GM19025 (cell line): ENCODE measurements around the gene TTYH3.
"Not testable (repeated sequence)": the region's sequence is repeated elsewhere in the genome, so short reads cannot be mapped to it uniquely, and the experiment has no call there.

Source experiments
- ATAC-seq: cut with Tn5 transposase; IDR thresholded peaks from one replicate; pipeline ENCODE4 v1.9.1; 2021; ENCODE audit warnings: mild to moderate bottlenecking, low read depth, moderate library complexity; ENCODE audit not compliant: unreplicated experiment

Gene TTYH3

GRCh38 chr7:2631946-2632732, at the start of gene TTYH3:
Gene TTYH3 (plus strand): TSS chr7:2631986. CDS start chr7:2632156, 170 bp downstream.
- peak; percentile 25 for ATAC-seq

GRCh38 chr7:2582006-2582735, 49.6 kb upstream of the TTYH3 start:
- no peak for ATAC-seq

GRCh38 chr7:2583798-2584580, 47.8 kb upstream of the TTYH3 start:
- ATAC-seq = no peak

- no peak for ATAC-seq
Measured at GRCh38 chr7:2585446-2585845, 46.3 kb upstream of the TTYH3 start.

- ATAC-seq = no peak
Measured at GRCh38 chr7:2586326-2587020, 45.3 kb upstream of the TTYH3 start.

GRCh38 chr7:2587134-2587533, 44.7 kb upstream of the TTYH3 start:
- ATAC-seq = no peak

GRCh38 chr7:2587778-2588177, 44.0 kb upstream of the TTYH3 start:
- ATAC-seq = no peak

- ATAC-seq = no peak
Measured at GRCh38 chr7:2589341-2589740, 42.4 kb upstream of the TTYH3 start.

GRCh38 chr7:2589941-2590340, 41.8 kb upstream of the TTYH3 start:
- ATAC-seq = not testable (repeated sequence)

- ATAC-seq = no peak
Measured at GRCh38 chr7:2592375-2592865, 39.4 kb upstream of the TTYH3 start.

- no peak for ATAC-seq
Measured at GRCh38 chr7:2593036-2593727, 38.6 kb upstream of the TTYH3 start.

GRCh38 chr7:2594599-2594998, 37.2 kb upstream of the TTYH3 start:
- no peak for ATAC-seq

- no peak for ATAC-seq
Measured at GRCh38 chr7:2595258-2595860, 36.4 kb upstream of the TTYH3 start.

GRCh38 chr7:2596464-2597272, 35.1 kb upstream of the TTYH3 start:
- ATAC-seq = no peak

GRCh38 chr7:2597273-2597640, 34.5 kb upstream of the TTYH3 start:
- ATAC-seq = no peak

GRCh38 chr7:2598154-2598823, 33.5 kb upstream of the TTYH3 start:
- ATAC-seq = no peak

- no peak for ATAC-seq
Measured at GRCh38 chr7:2601065-2601464, 30.7 kb upstream of the TTYH3 start.

GRCh38 chr7:2601907-2602306, 29.9 kb upstream of the TTYH3 start:
- no peak for ATAC-seq
